GM12864 (cell line): ENCODE data around the gene GNAQ.
"Not testable (repeated sequence)": the region's sequence is repeated elsewhere in the genome, so short reads cannot be mapped to it uniquely, and the experiment has no call there.

Experiments
- DNase-seq: peaks from one replicate; pipeline ENCODE4 v3.0.0-alpha.2; 2011; ENCODE audit warnings: low read depth
- H3K4me3 ChIP-seq: 2 replicates; pipeline ENCODE4 v1.5.1; 2011; ENCODE audit warnings: mild to moderate bottlenecking, low read depth, low read length, control low read depth
- CTCF ChIP-seq: IDR thresholded peaks from 2 replicates; pipeline ENCODE4 v1.5.1; 2011; ENCODE audit warnings: low read depth, mild to moderate bottlenecking, moderate library complexity, low read length, control low read depth, inconsistent platforms; ENCODE audit errors: missing control alignments

GNAQ gene

GRCh38 chr9:77879437-77879943 is 152.1 kb downstream of the GNAQ start:
- DNase-seq, result no peak
- TF ChIP-seq CTCF, result no peak
- H3K4me3 ChIP-seq, result no peak overlapping the region

- H3K4me3 ChIP-seq, DNase-seq: not testable (repeated sequence)
These were observed 152.8 kb downstream of the GNAQ start for GRCh38 chr9:77878793-77879192.

- TF ChIP-seq CTCF, result no peak
- H3K4me3 ChIP-seq, result no peak overlapping the region
- DNase-seq, result no peak
These were observed 153.6 kb downstream of the GNAQ start for GRCh38 chr9:77877976-77878375.

- H3K4me3 ChIP-seq, result no peak overlapping the region
- TF ChIP-seq CTCF, result no peak
- DNase-seq, result no peak
These were observed 155.0 kb downstream of the GNAQ start for GRCh38 chr9:77876590-77876989.

DNA sequence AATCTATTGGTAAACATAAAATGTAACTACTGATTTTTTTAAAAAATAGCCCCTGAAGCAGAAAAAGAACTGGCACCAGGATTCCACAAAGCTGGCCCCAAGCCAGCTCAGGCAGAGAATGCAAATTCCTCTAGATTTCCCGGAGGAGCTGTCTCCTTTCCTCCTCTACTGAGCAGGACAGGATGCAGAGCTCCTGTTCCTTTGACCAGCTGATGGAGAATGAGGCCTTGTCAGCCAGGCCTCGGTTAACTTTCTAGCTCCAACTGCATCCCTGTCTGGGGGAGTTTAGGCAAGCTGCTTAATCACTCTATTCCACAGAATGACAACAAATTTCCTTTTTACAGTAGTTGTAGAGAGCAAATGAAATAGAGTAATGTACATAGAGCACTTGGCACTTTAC is 155.5 kb downstream of the GNAQ start:
- DNase-seq, result no peak
- H3K4me3 ChIP-seq, result no peak overlapping the region
- no peak for TF ChIP-seq CTCF

GRCh38 chr9:77872863-77873262 is 158.7 kb downstream of the GNAQ start:
- no peak overlapping the region for H3K4me3 ChIP-seq
- no peak for DNase-seq
- no peak for TF ChIP-seq CTCF

DNA sequence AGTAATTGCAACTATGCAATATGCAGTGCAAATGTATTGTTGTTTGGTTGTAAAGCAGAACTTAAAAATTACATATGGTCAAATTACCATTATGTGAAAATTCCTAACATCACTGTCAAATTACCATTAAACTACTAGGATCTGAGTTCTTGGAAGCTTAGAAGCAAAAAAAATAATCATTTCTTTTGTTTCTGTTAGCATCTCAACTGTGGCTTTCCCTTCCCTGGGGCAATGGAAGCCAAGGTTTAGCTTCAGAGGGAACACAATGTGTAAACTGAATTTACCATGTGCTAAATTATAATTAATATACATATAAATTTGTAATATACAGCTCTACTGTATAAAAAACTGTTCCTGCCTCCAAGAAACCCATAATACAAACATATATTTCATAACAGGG is 159.4 kb downstream of the GNAQ start:
- no peak for TF ChIP-seq CTCF
- H3K4me3 ChIP-seq, result no peak overlapping the region
- no peak for DNase-seq
